ENCODE measurements around the gene CARNS1. TPM values are rescaled to one million over a fixed set of nuclear protein-coding genes. Genes with fewer than 3 reads are reported as not detected.

Gene CARNS1
- total RNA-seq, 1 experiment from 2014 or later = 0.13 TPM

- POLR2A ChIA-PET (ENCODE audit: low non-redundant PET) = interaction anchor here (0.6 kb wide), 1 partner anchor 1200 kb away, joined by 4 read pairs; no protein-coding TSS in a partner anchor
- H3K4me3 ChIP-seq (ENCODE audit: low read depth, low read length, poor library complexity, severe bottlenecking) = no peak within 1 kb of the TSS
- CTCF ChIA-PET = no interaction called here
- H3K27ac ChIP-seq (ENCODE audit: low read depth, low read length, poor library complexity, severe bottlenecking) = no peak within 1 kb of the TSS
- no peaks in the 10 kb centered on the region for H3K36me3 ChIP-seq (ENCODE audit: insufficient read depth, low read length, poor library complexity, severe bottlenecking)
- H3K4me1 ChIP-seq (ENCODE audit: insufficient read depth, low read length, poor library complexity, severe bottlenecking) = no peaks in the 10 kb centered on the region
- no peak for DNase-seq (ENCODE audit: low spot score)
- no peaks in the 10 kb centered on the region for H3K27me3 ChIP-seq (replicated peaks; ENCODE audit: insufficient read depth, low read depth, low read length, poor library complexity)
- TF ChIP-seq CTCF (conservative IDR thresholded peaks at IDR 0.05; ENCODE audit: low read depth, low read length) (no peak), EZH2 (IDR thresholded peaks at IDR 0.05; ENCODE audit: borderline replicate concordance, low read depth, low read length, poor library complexity, severe bottlenecking) (no peak)
- no peaks in the 10 kb centered on the region for H3K9me3 ChIP-seq (ENCODE audit: low read depth, low read length, poor library complexity, severe bottlenecking)
- BruUV-seq (replicated peaks) = no TSS peak
- intact Hi-C loops (cut with micrococcal nuclease; ENCODE audit: unreplicated experiment) = no loop called here
These were observed 39.6 kb downstream of the CARNS1 start, which contains the start of gene CABP4 for GRCh38 chr11:67455054-67455453. Gene CABP4 (plus strand): TSS chr11:67455354. CDS start chr11:67455424, 70 bp downstream.

- ChIA-PET CTCF (interaction anchor here (0.6 to 0.9 kb wide), 2 partner anchors 55 to 1006 kb away, joined by 3 to 7 read pairs; partner anchors contain the start of gene PPP1CA), POLR2A (ENCODE audit: low non-redundant PET) (no interaction called here)
- Histone ChIP-seq H3K36me3 (ENCODE audit: insufficient read depth, low read length, poor library complexity, severe bottlenecking) (no peaks in the 10 kb centered on the region), H3K4me1 (ENCODE audit: insufficient read depth, low read length, poor library complexity, severe bottlenecking) (no peaks in the 10 kb centered on the region), H3K4me3 (ENCODE audit: low read depth, low read length, poor library complexity, severe bottlenecking) (no peak overlapping the region), H3K9me3 (ENCODE audit: low read depth, low read length, poor library complexity, severe bottlenecking) (no peaks in the 10 kb centered on the region), H3K27ac (ENCODE audit: low read depth, low read length, poor library complexity, severe bottlenecking) (no peak overlapping the region), H3K27me3 (replicated peaks; ENCODE audit: insufficient read depth, low read depth, low read length, poor library complexity) (no peaks in the 10 kb centered on the region)
- DNase-seq (ENCODE audit: low spot score) = no peak
- no TSS peak for BruUV-seq (replicated peaks)
- intact Hi-C loops (cut with micrococcal nuclease; ENCODE audit: unreplicated experiment) = no loop called here
- TF ChIP-seq CTCF (conservative IDR thresholded peaks at IDR 0.05; ENCODE audit: low read depth, low read length) = no peak
- no peak for TF ChIP-seq EZH2 (IDR thresholded peaks at IDR 0.05; ENCODE audit: borderline replicate concordance, low read depth, low read length, poor library complexity, severe bottlenecking)
These were observed 40.7 kb downstream of the CARNS1 start for GRCh38 chr11:67456068-67456705.

GRCh38 chr11:67457453-67457852 lies 42.0 kb downstream of the CARNS1 start:
- POLR2A ChIA-PET (ENCODE audit: low non-redundant PET) = no interaction called here
- CTCF ChIA-PET = no interaction called here

GRCh38 chr11:67458266-67458665 lies 42.8 kb downstream of the CARNS1 start:
- Histone ChIP-seq H3K36me3 (ENCODE audit: insufficient read depth, low read length, poor library complexity, severe bottlenecking) (no peaks in the 10 kb centered on the region), H3K9me3 (ENCODE audit: low read depth, low read length, poor library complexity, severe bottlenecking) (no peaks in the 10 kb centered on the region), H3K4me1 (ENCODE audit: insufficient read depth, low read length, poor library complexity, severe bottlenecking) (no peaks in the 10 kb centered on the region), H3K27ac (ENCODE audit: low read depth, low read length, poor library complexity, severe bottlenecking) (no peak overlapping the region), H3K27me3 (replicated peaks; ENCODE audit: insufficient read depth, low read depth, low read length, poor library complexity) (no peaks in the 10 kb centered on the region), H3K4me3 (ENCODE audit: low read depth, low read length, poor library complexity, severe bottlenecking) (no peak overlapping the region)
- BruUV-seq (replicated peaks) = no TSS peak
- intact Hi-C loops (cut with micrococcal nuclease; ENCODE audit: unreplicated experiment) = no loop called here
- ChIA-PET POLR2A (ENCODE audit: low non-redundant PET) (no interaction called here), CTCF (no interaction called here)
- TF ChIP-seq EZH2 (IDR thresholded peaks at IDR 0.05; ENCODE audit: borderline replicate concordance, low read depth, low read length, poor library complexity, severe bottlenecking) (no peak), CTCF (conservative IDR thresholded peaks at IDR 0.05; ENCODE audit: low read depth, low read length) (no peak)
- DNase-seq (ENCODE audit: low spot score) = no peak

More at GRCh38 chr11:67457453-67457852, 42.0 kb downstream of the CARNS1 start:
- H3K9me3 ChIP-seq (ENCODE audit: low read depth, low read length, poor library complexity, severe bottlenecking) = no peaks in the 10 kb centered on the region
- no peaks in the 10 kb centered on the region for H3K4me1 ChIP-seq (ENCODE audit: insufficient read depth, low read length, poor library complexity, severe bottlenecking)
- H3K27ac ChIP-seq (ENCODE audit: low read depth, low read length, poor library complexity, severe bottlenecking) = no peak overlapping the region
- intact Hi-C loops (cut with micrococcal nuclease; ENCODE audit: unreplicated experiment) = no loop called here
- no peak overlapping the region for H3K4me3 ChIP-seq (ENCODE audit: low read depth, low read length, poor library complexity, severe bottlenecking)
- no peaks in the 10 kb centered on the region for H3K27me3 ChIP-seq (replicated peaks; ENCODE audit: insufficient read depth, low read depth, low read length, poor library complexity)
- no peak for DNase-seq (ENCODE audit: low spot score)
- BruUV-seq (replicated peaks) = no TSS peak
- TF ChIP-seq EZH2 (IDR thresholded peaks at IDR 0.05; ENCODE audit: borderline replicate concordance, low read depth, low read length, poor library complexity, severe bottlenecking) = no peak
- H3K36me3 ChIP-seq (ENCODE audit: insufficient read depth, low read length, poor library complexity, severe bottlenecking) = no peaks in the 10 kb centered on the region

Measured in A673 (cell line).